OCI-LY7 (cell line): ENCODE measurements around the gene AADACL4. TPM values are rescaled to one million over a fixed set of nuclear protein-coding genes. Genes with fewer than 3 reads are reported as not detected.
A peak's percentile ranks its signal among the peaks of the same experiment; 100 is the strongest.

Experiments used
- BruUV-seq: library from RNA; stranded (reverse); fragments of 400-500 nt; replicated peaks from 2 replicates; lab custom pipeline; 2021; lab: Mats Ljungman, UMichigan
- CTCF ChIA-PET: fragments of 300-600 bp; sonication (Branson Sonifier 250); formaldehyde crosslinking; loops from one replicate; lab custom pipeline; 2022; ENCODE audit warnings: antibody characterized with exemption; ENCODE audit not compliant: unreplicated experiment; lab: Charles Lee
- POLR2A ChIA-PET: fragments of 300-600 bp; sonication (Branson Sonifier 250); formaldehyde crosslinking; loops from one replicate; lab custom pipeline; 2022; ENCODE audit warnings: antibody characterized with exemption; lab: Charles Lee
- DNase-seq: peaks from one replicate; pipeline ENCODE4 v3.0.0-alpha.2; 2015; ENCODE audit warnings: low spot score
- H2AFZ ChIP-seq: fragments of 200-600 bp; sonication (generic), shearing (Covaris generic); 2 replicates; pipeline ENCODE4 v1.6.1; 2014; ENCODE audit warnings: mild to moderate bottlenecking, antibody characterized with exemption, low read length, moderate library complexity
- H3K27ac ChIP-seq: fragments of 200-600 bp; sonication (generic); 2 replicates; pipeline ENCODE4 v1.5.1; 2014; ENCODE audit warnings: mixed run types, low read depth, mild to moderate bottlenecking, moderate library complexity, low read length, inconsistent platforms; ENCODE audit not compliant: poor library complexity, severe bottlenecking
- H3K36me3 ChIP-seq: fragments of 200-600 bp; sonication (generic); 2 replicates; pipeline ENCODE4 v1.6.1; 2014; ENCODE audit warnings: mild to moderate bottlenecking, antibody characterized with exemption, low read length, moderate library complexity, mixed read lengths; ENCODE audit not compliant: insufficient read depth
- H3K4me1 ChIP-seq: fragments of 200-600 bp; sonication (generic); 2 replicates; pipeline ENCODE4 v1.5.1; 2014; ENCODE audit warnings: mild to moderate bottlenecking, low read length; ENCODE audit not compliant: insufficient read depth, poor library complexity, severe bottlenecking
- H3K4me2 ChIP-seq: fragments of 200-600 bp; sonication (generic); 2 replicates; pipeline ENCODE4 v1.6.1; 2014; ENCODE audit warnings: mild to moderate bottlenecking, low read length
- H3K4me3 ChIP-seq: fragments of 200-600 bp; sonication (generic); 2 replicates; pipeline ENCODE4 v1.5.1; 2014; ENCODE audit warnings: mild to moderate bottlenecking, low read depth, low read length; ENCODE audit not compliant: poor library complexity, severe bottlenecking
- H3K79me2 ChIP-seq: fragments of 200-600 bp; sonication (generic); 2 replicates; pipeline ENCODE4 v1.6.1; 2016; ENCODE audit warnings: low read depth, mild to moderate bottlenecking, low read length, moderate library complexity, mixed read lengths; ENCODE audit not compliant: insufficient read depth
- H3K9me2 ChIP-seq: fragments of 200-600 bp; sonication (generic); 2 replicates; pipeline ENCODE4 v1.6.1; 2016; ENCODE audit warnings: mild to moderate bottlenecking, low read length, mixed read lengths; ENCODE audit not compliant: insufficient read depth
- H3K9me3 ChIP-seq: fragments of 200-600 bp; sonication (generic); 2 replicates; pipeline ENCODE4 v1.6.1; 2014; ENCODE audit warnings: mild to moderate bottlenecking, mixed run types, low read length, mixed read lengths
- H4K20me1 ChIP-seq: fragments of 200-600 bp; sonication (generic); 2 replicates; pipeline ENCODE4 v1.6.1; 2014; ENCODE audit warnings: mild to moderate bottlenecking, antibody characterized with exemption, low read length, moderate library complexity, mixed read lengths; ENCODE audit not compliant: insufficient read depth
- CTCF ChIP-seq: fragments of 200-600 bp; sonication (generic); conservative IDR thresholded peaks from 2 replicates; pipeline ENCODE4 v1.5.1; 2014; ENCODE audit warnings: mild to moderate bottlenecking, antibody characterized with exemption, low read length, moderate library complexity, mixed read lengths
- EZH2phosphoT487 ChIP-seq: fragments of 200-600 bp; sonication (generic); IDR thresholded peaks from 2 replicates; pipeline ENCODE4 v1.6.1; 2018; ENCODE audit warnings: low read depth, borderline replicate concordance, mild to moderate bottlenecking, mixed run types, antibody characterized with exemption, low read length, moderate library complexity, mixed read lengths
- intact Hi-C: fragments of 100-400 bp; cut with micrococcal nuclease; formaldehyde crosslinking; loops from one replicate; pipeline ENCODE4 v1.10.0; 2022; ENCODE audit not compliant: unreplicated experiment
- total RNA-seq, 2 experiments: library from RNA; depleted of rRNA in 1 of 2; stranded (reverse); fragments of >200 nt in 1 of 2; shearing (Covaris generic) in 1 of 2; gene quantifications; 2 replicates each; pipeline ENCODE4 v1.2.3, GENCODE V29; 2014 to 2022

AADACL4 gene
- total RNA-seq, 2 experiments from 2014 or later: not detected

- H3K9me3 ChIP-seq: no peaks in the 10 kb centered on the region
- no peak overlapping the region for H3K4me3 ChIP-seq
- H3K9me2 ChIP-seq: no peaks in the 10 kb centered on the region
- POLR2A ChIA-PET: no interaction called here
- no peak for DNase-seq
- H3K27ac ChIP-seq: no peak overlapping the region
- no peaks in the 10 kb centered on the region for H3K79me2 ChIP-seq
- TF ChIP-seq CTCF: no peak
- no peak for TF ChIP-seq EZH2phosphoT487
- no peaks in the 10 kb centered on the region for H3K36me3 ChIP-seq
- H3K4me1 ChIP-seq: no peaks in the 10 kb centered on the region
- intact Hi-C loops: no loop called here
- no TSS peak for BruUV-seq
- no peak overlapping the region for H2AFZ ChIP-seq
- CTCF ChIA-PET: interaction anchor here (0.6 kb wide), 1 partner anchor 33 kb away, joined by 3 read pairs; no protein-coding TSS in a partner anchor
- H4K20me1 ChIP-seq: no peaks in the 10 kb centered on the region
- H3K4me2 ChIP-seq: no peak overlapping the region
These were observed 24.7 kb upstream of the AADACL4 start for GRCh38 chr1:12618965-12619791.

GRCh38 chr1:12619792-12620487 lies 23.9 kb upstream of the AADACL4 start:
- Histone ChIP-seq H3K9me3 (no peaks in the 10 kb centered on the region), H3K4me3 (no peak overlapping the region), H2AFZ (no peak overlapping the region), H3K36me3 (no peaks in the 10 kb centered on the region), H4K20me1 (no peaks in the 10 kb centered on the region), H3K27ac (no peak overlapping the region), H3K4me1 (no peaks in the 10 kb centered on the region), H3K79me2 (no peaks in the 10 kb centered on the region), H3K9me2 (no peaks in the 10 kb centered on the region), H3K4me2 (no peak overlapping the region)
- intact Hi-C loops: loop anchor here (1.0 to 10.0 kb wide), 3 partner anchors 306 to 495 kb away; no protein-coding TSS in a partner anchor
- DNase-seq: peak; percentile 59
- no TSS peak for BruUV-seq
- ChIA-PET CTCF (no interaction called here), POLR2A (no interaction called here)
- TF ChIP-seq EZH2phosphoT487 (no peak), CTCF (peak; percentile 85)
